Ovary (tissue), 3 donors: ENCODE results near the gene ATXN2.

Source experiments
- CTCF ChIP-seq, 3 donors: fragments of 450-650 bp in 2 of 3; fragments of 200-600 bp in 1 of 3; IDR thresholded peaks; one replicate each; pipeline versions ENCODE4 v1.5.1 to v1.8.0; 2016 to 2022; ENCODE audit warnings: antibody characterized with exemption in 3 of 3, mild to moderate bottlenecking in 1 of 3
- POLR2A ChIP-seq: fragments of 450-650 bp; IDR thresholded peaks from one replicate; pipeline ENCODE4 v1.6.1; 2017; ENCODE audit warnings: antibody characterized with exemption, mild to moderate bottlenecking, moderate library complexity
- donor health status: DM: no; HTN: no; CAD: no.

DNA sequence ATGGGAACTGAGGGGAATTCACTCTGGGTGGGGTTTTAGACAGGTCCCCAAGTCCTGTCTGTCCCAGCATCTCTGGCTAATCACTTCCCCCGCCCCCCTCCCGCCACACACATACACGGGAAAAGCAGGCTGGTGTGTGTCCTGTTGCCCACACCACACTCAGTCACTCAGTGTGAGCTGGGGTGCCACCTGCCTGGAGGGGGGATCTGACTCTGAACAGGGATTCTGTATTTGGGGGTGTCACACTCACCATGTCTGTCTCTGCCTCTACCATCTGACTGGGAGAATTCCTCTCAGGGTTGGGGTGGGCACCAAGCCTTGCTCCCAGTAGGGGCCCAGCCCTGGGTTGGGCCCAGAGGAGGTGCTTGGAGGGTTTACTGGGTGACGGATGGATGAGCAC is 162.3 kb downstream of the ATXN2 start:
- TF ChIP-seq CTCF (IDR thresholded peaks at IDR 0.05) (no peak), POLR2A (no peak)
